ENCODE data around the gene CHCHD4. TPM values are rescaled to one million over a fixed set of nuclear protein-coding genes. Genes with fewer than 3 reads are reported as not detected.

Gene CHCHD4
- total RNA-seq, 1 experiment from 2014 or later, result 16.7 TPM

GRCh38 chr3:14159426-14159825, 34.8 kb upstream of the CHCHD4 start:
- BruUV-seq (replicated peaks), result no TSS peak
- H3K27ac Mint-ChIP-seq (ENCODE audit: unreplicated experiment), result no peak overlapping the region
- DNase-seq, result no peak
- TF ChIP-seq CTCF (IDR thresholded peaks at IDR 0.05; ENCODE audit: unreplicated experiment), result no peak
- no peaks in the 10 kb centered on the region for H3K4me1 Mint-ChIP-seq (ENCODE audit: low read depth, unreplicated experiment)
- intact Hi-C loops (cut with micrococcal nuclease; ENCODE audit: unreplicated experiment), result no loop called here
- H3K4me3 Mint-ChIP-seq (ENCODE audit: low read depth, unreplicated experiment), result no peak overlapping the region
- no peaks in the 10 kb centered on the region for H3K27me3 Mint-ChIP-seq (ENCODE audit: unreplicated experiment)
- H3K36me3 Mint-ChIP-seq (ENCODE audit: insufficient read depth, unreplicated experiment), result peaks cover 18% of the 10 kb centered on the region
- peaks cover 3% of the 10 kb centered on the region for H3K9me3 Mint-ChIP-seq (ENCODE audit: low read depth, unreplicated experiment)
- CTCF ChIA-PET, result no interaction called here

GRCh38 chr3:14158370-14158769, 33.7 kb upstream of the CHCHD4 start:
- no TSS peak for BruUV-seq (replicated peaks)
- CTCF ChIA-PET, result no interaction called here
- Mint-ChIP-seq H3K36me3 (ENCODE audit: insufficient read depth, unreplicated experiment) (peaks cover 19% of the 10 kb centered on the region), H3K9me3 (ENCODE audit: low read depth, unreplicated experiment) (peaks cover 3% of the 10 kb centered on the region), H3K4me3 (ENCODE audit: low read depth, unreplicated experiment) (no peak overlapping the region), H3K4me1 (ENCODE audit: low read depth, unreplicated experiment) (no peaks in the 10 kb centered on the region), H3K27me3 (ENCODE audit: unreplicated experiment) (no peaks in the 10 kb centered on the region), H3K27ac (ENCODE audit: unreplicated experiment) (no peak overlapping the region)
- intact Hi-C loops (cut with micrococcal nuclease; ENCODE audit: unreplicated experiment), result no loop called here
- DNase-seq, result no peak
- TF ChIP-seq CTCF (IDR thresholded peaks at IDR 0.05; ENCODE audit: unreplicated experiment), result no peak

GRCh38 chr3:14157951-14158350, 33.3 kb upstream of the CHCHD4 start:
- CTCF ChIA-PET, result no interaction called here
- Mint-ChIP-seq H3K4me3 (ENCODE audit: low read depth, unreplicated experiment) (no peak overlapping the region), H3K27ac (ENCODE audit: unreplicated experiment) (no peak overlapping the region), H3K27me3 (ENCODE audit: unreplicated experiment) (no peaks in the 10 kb centered on the region), H3K36me3 (ENCODE audit: insufficient read depth, unreplicated experiment) (peaks cover 20% of the 10 kb centered on the region), H3K4me1 (ENCODE audit: low read depth, unreplicated experiment) (no peaks in the 10 kb centered on the region), H3K9me3 (ENCODE audit: low read depth, unreplicated experiment) (peaks cover 3% of the 10 kb centered on the region)
- DNase-seq, result no peak
- intact Hi-C loops (cut with micrococcal nuclease; ENCODE audit: unreplicated experiment), result no loop called here
- BruUV-seq (replicated peaks), result no TSS peak
- no peak for TF ChIP-seq CTCF (IDR thresholded peaks at IDR 0.05; ENCODE audit: unreplicated experiment)

GRCh38 chr3:14156843-14157561, 32.3 kb upstream of the CHCHD4 start:
- CTCF ChIA-PET, result no interaction called here
- intact Hi-C loops (cut with micrococcal nuclease; ENCODE audit: unreplicated experiment), result no loop called here
- Mint-ChIP-seq H3K4me1 (ENCODE audit: low read depth, unreplicated experiment) (no peaks in the 10 kb centered on the region), H3K9me3 (ENCODE audit: low read depth, unreplicated experiment) (peaks cover 3% of the 10 kb centered on the region), H3K27me3 (ENCODE audit: unreplicated experiment) (no peaks in the 10 kb centered on the region), H3K36me3 (ENCODE audit: insufficient read depth, unreplicated experiment) (peaks cover 28% of the 10 kb centered on the region), H3K27ac (ENCODE audit: unreplicated experiment) (no peak overlapping the region), H3K4me3 (ENCODE audit: low read depth, unreplicated experiment) (no peak overlapping the region)
- BruUV-seq (replicated peaks), result no TSS peak
- no peak for TF ChIP-seq CTCF (IDR thresholded peaks at IDR 0.05; ENCODE audit: unreplicated experiment)
- no peak for DNase-seq
